Right atrium auricular region (tissue), 2 donors: Measurements from ENCODE around the gene DOCK4. TPM values are rescaled to one million over a fixed set of nuclear protein-coding genes. Genes with fewer than 3 reads are reported as not detected.

Experiments used
- DNase-seq: peaks from one replicate; pipeline ENCODE4 v3.0.0-alpha.2; 2019; ENCODE audit warnings: low spot score
- H3K27ac ChIP-seq, 2 donors: fragments of 200-600 bp; sonication (generic); 1 replicate in 1 of 2; 2 replicates in 1 of 2; pipeline ENCODE4 v1.5.1; 2016 to 2019
- H3K27me3 ChIP-seq, 2 donors: fragments of 200-600 bp; sonication (generic); one replicate each; pipeline versions ENCODE4 v1.5.1 to v1.6.0; 2017 to 2019
- H3K36me3 ChIP-seq: fragments of 200-600 bp; sonication (generic); one replicate; pipeline ENCODE4 v1.5.1; 2016
- H3K4me1 ChIP-seq, 2 donors: fragments of 200-600 bp; sonication (generic); one replicate each; pipeline versions ENCODE4 v1.5.1 to v1.6.0; 2017 to 2019
- H3K4me3 ChIP-seq, 2 donors: fragments of 200-600 bp; sonication (generic); 1 replicate in 1 of 2; 2 replicates in 1 of 2; pipeline ENCODE4 v1.5.1; 2017 to 2019; ENCODE audit warnings: mild to moderate bottlenecking in 1 of 2, moderate library complexity in 1 of 2
- H3K9me3 ChIP-seq, 2 donors: fragments of 200-600 bp; sonication (generic); one replicate each; pipeline ENCODE4 v1.5.1; 2019
- CTCF ChIP-seq, 2 donors: fragments of 200-600 bp; sonication (generic); IDR thresholded peaks; one replicate each; pipeline ENCODE4 v1.5.1; 2019; ENCODE audit warnings: antibody characterized with exemption in 2 of 2
- total RNA-seq, 2 donors: library from RNA; depleted of rRNA; stranded (reverse); fragments of >200 nt; gene quantifications; one replicate each; pipeline ENCODE4 v1.1.0, GENCODE V29; 2016

The DOCK4 gene
- total RNA-seq = 10 to 100 TPM; 12.3 to 17.8 TPM

GRCh38 chr7:112206238-112206990 is at the start of gene DOCK4, which contains the start of gene ZNF277:
TSS of gene DOCK4 (minus strand) at chr7:112206399. CDS start at chr7:112206138, 261 bp downstream.
TSS of gene ZNF277 (plus strand) at chr7:112206695. CDS start at chr7:112206717, 22 bp downstream.
- Histone ChIP-seq H3K9me3 (no peaks in the 10 kb centered on the region), H3K27me3 (no peaks in the 10 kb centered on the region), H3K27ac (peak within 1 kb of the TSS; percentile 88), H3K4me3 (peak within 1 kb of the TSS; percentile 72 to 95), H3K4me1 (peaks cover 0 to 29% of the 10 kb centered on the region in 2 donors), H3K36me3 (no peaks in the 10 kb centered on the region)
- peak; percentile 99 for DNase-seq
- no peak for TF ChIP-seq CTCF (IDR thresholded peaks at IDR 0.05)

GRCh38 chr7:112255388-112255720 is 49.2 kb upstream of the DOCK4 start:
- Histone ChIP-seq H3K4me3 (no peak overlapping the region), H3K27me3 (no peaks in the 10 kb centered on the region), H3K36me3 (no peaks in the 10 kb centered on the region), H3K27ac (no peak overlapping the region), H3K4me1 (no peaks in the 10 kb centered on the region), H3K9me3 (no peaks in the 10 kb centered on the region)
- no peak for TF ChIP-seq CTCF (IDR thresholded peaks at IDR 0.05)
- no peak for DNase-seq

- no peak overlapping the region for H3K27ac ChIP-seq
- no peak for TF ChIP-seq CTCF (IDR thresholded peaks at IDR 0.05)
- H3K9me3 ChIP-seq = no peaks in the 10 kb centered on the region
- DNase-seq = no peak
- no peaks in the 10 kb centered on the region for H3K4me1 ChIP-seq
- H3K27me3 ChIP-seq = no peaks in the 10 kb centered on the region
- H3K36me3 ChIP-seq = no peaks in the 10 kb centered on the region
- no peak overlapping the region for H3K4me3 ChIP-seq
Measured at GRCh38 chr7:112254709-112255387, 48.6 kb upstream of the DOCK4 start.

- no peak for DNase-seq
- TF ChIP-seq CTCF (IDR thresholded peaks at IDR 0.05) = no peak
- H3K27me3 ChIP-seq = no peaks in the 10 kb centered on the region
- no peaks in the 10 kb centered on the region for H3K9me3 ChIP-seq
- no peak overlapping the region for H3K27ac ChIP-seq
- no peak overlapping the region for H3K4me3 ChIP-seq
- no peaks in the 10 kb centered on the region for H3K36me3 ChIP-seq
- H3K4me1 ChIP-seq = no peaks in the 10 kb centered on the region
Measured at GRCh38 chr7:112254156-112254555, 48.0 kb upstream of the DOCK4 start.

GRCh38 chr7:112252691-112253090 is 46.5 kb upstream of the DOCK4 start:
- H3K9me3 ChIP-seq = no peaks in the 10 kb centered on the region
- H3K27ac ChIP-seq = no peak overlapping the region
- no peaks in the 10 kb centered on the region for H3K27me3 ChIP-seq
- no peak for DNase-seq
- H3K36me3 ChIP-seq = no peaks in the 10 kb centered on the region
- TF ChIP-seq CTCF (IDR thresholded peaks at IDR 0.05) = no peak
- H3K4me3 ChIP-seq = no peak overlapping the region
- H3K4me1 ChIP-seq = no peaks in the 10 kb centered on the region
